Activated T-cell treated with anti-CD3 and anti-CD28 coated beads, Interleukin-2, amount 50 U/mL, for 4 hours (primary cell): Measurements from ENCODE around the gene SNX13. TPM values are rescaled to one million over a fixed set of nuclear protein-coding genes. Genes with fewer than 3 reads are reported as not detected.

ENCODE experiments used
- ATAC-seq, 2 donors: fragments of 200-7000 bp; cut with Tn5 transposase; one replicate each; pipeline ENCODE4 v1.10.0; 2021
- DNase-seq: peaks from one replicate; pipeline ENCODE4 v3.0.0-alpha.2; 2020
- H3K27me3 Mint-ChIP-seq: one replicate; pipeline ENCODE4 v1.8.0; 2021; ENCODE audit warnings: low read depth, mixed read lengths
- H3K36me3 Mint-ChIP-seq: one replicate; pipeline ENCODE4 v1.8.0; 2022; ENCODE audit warnings: mixed read lengths; ENCODE audit not compliant: insufficient read depth
- H3K4me1 Mint-ChIP-seq: one replicate; pipeline ENCODE4 v1.8.0; 2021; ENCODE audit warnings: low read depth, mixed read lengths
- H3K4me3 Mint-ChIP-seq: one replicate; pipeline ENCODE4 v1.8.0; 2021; ENCODE audit warnings: mild to moderate bottlenecking, moderate library complexity, mixed read lengths
- H3K9me3 Mint-ChIP-seq: one replicate; pipeline ENCODE4 v1.8.0; 2021; ENCODE audit warnings: mixed read lengths
- total RNA-seq, 3 donors: library from RNA; stranded (reverse); gene quantifications; one replicate each; pipeline ENCODE4 v1.2.1, GENCODE V29; 2021

SNX13 gene
- total RNA-seq, 3 donors from 2014 or later: 20.8 to 23.7 (median 22.5) TPM

GRCh38 chr7:17936321-17936720 is 4.0 kb downstream of the SNX13 start:
- no peak for ATAC-seq
- H3K36me3 Mint-ChIP-seq: peaks cover 6% of the 10 kb centered on the region
- H3K4me1 Mint-ChIP-seq: peaks cover 69% of the 10 kb centered on the region
- H3K4me3 Mint-ChIP-seq: no peak overlapping the region
- no peaks in the 10 kb centered on the region for H3K9me3 Mint-ChIP-seq
- H3K27me3 Mint-ChIP-seq: no peaks in the 10 kb centered on the region
- DNase-seq: no peak

- no peak overlapping the region for H3K4me3 Mint-ChIP-seq
- no peak for ATAC-seq
Observed at GRCh38 chr7:17934612-17935240, 5.6 kb downstream of the SNX13 start.

GRCh38 chr7:17934094-17934493 is 6.2 kb downstream of the SNX13 start:
- ATAC-seq (peak; percentile 20 to 29), DNase-seq (no peak)
- no peaks in the 10 kb centered on the region for H3K9me3 Mint-ChIP-seq
- H3K27me3 Mint-ChIP-seq: no peaks in the 10 kb centered on the region
- H3K4me3 Mint-ChIP-seq: no peak overlapping the region
- H3K4me1 Mint-ChIP-seq: peaks cover 77% of the 10 kb centered on the region
- peaks cover 5% of the 10 kb centered on the region for H3K36me3 Mint-ChIP-seq

More at GRCh38 chr7:17934612-17935240, 5.6 kb downstream of the SNX13 start:
- DNase-seq: no peak
- Mint-ChIP-seq H3K36me3 (peaks cover 6% of the 10 kb centered on the region), H3K9me3 (no peaks in the 10 kb centered on the region), H3K27me3 (no peaks in the 10 kb centered on the region), H3K4me1 (peaks cover 78% of the 10 kb centered on the region)

GRCh38 chr7:17932770-17933169 is 7.5 kb downstream of the SNX13 start:
- H3K4me1 Mint-ChIP-seq: peaks cover 69% of the 10 kb centered on the region
- no peak overlapping the region for H3K4me3 Mint-ChIP-seq
- DNase-seq: no peak
- no peak for ATAC-seq
- H3K27me3 Mint-ChIP-seq: no peaks in the 10 kb centered on the region
- no peaks in the 10 kb centered on the region for H3K9me3 Mint-ChIP-seq
- H3K36me3 Mint-ChIP-seq: peaks cover 5% of the 10 kb centered on the region

- H3K9me3 Mint-ChIP-seq: no peaks in the 10 kb centered on the region
- H3K4me3 Mint-ChIP-seq: no peak overlapping the region
- peaks cover 71% of the 10 kb centered on the region for H3K4me1 Mint-ChIP-seq
- ATAC-seq (no peak), DNase-seq (no peak)
- H3K36me3 Mint-ChIP-seq: peaks cover 7% of the 10 kb centered on the region
- no peaks in the 10 kb centered on the region for H3K27me3 Mint-ChIP-seq
Observed at GRCh38 chr7:17931069-17931468, 9.2 kb downstream of the SNX13 start.

GRCh38 chr7:17930546-17930945 is 9.7 kb downstream of the SNX13 start:
- ATAC-seq (no peak), DNase-seq (no peak)
- Mint-ChIP-seq H3K36me3 (peaks cover 7% of the 10 kb centered on the region), H3K4me3 (no peak overlapping the region), H3K4me1 (peaks cover 66% of the 10 kb centered on the region), H3K27me3 (no peaks in the 10 kb centered on the region), H3K9me3 (no peaks in the 10 kb centered on the region)

- H3K27me3 Mint-ChIP-seq: no peaks in the 10 kb centered on the region
- no peak overlapping the region for H3K4me3 Mint-ChIP-seq
- H3K4me1 Mint-ChIP-seq: peaks cover 66% of the 10 kb centered on the region
- peak in 1 of 2 donors; percentile 52 for ATAC-seq
- no peak for DNase-seq
- H3K9me3 Mint-ChIP-seq: no peaks in the 10 kb centered on the region
- peaks cover 7% of the 10 kb centered on the region for H3K36me3 Mint-ChIP-seq
Observed at GRCh38 chr7:17929647-17930395, 10.5 kb downstream of the SNX13 start.

GRCh38 chr7:17928055-17928454 is 12.2 kb downstream of the SNX13 start:
- Mint-ChIP-seq H3K4me3 (no peak overlapping the region), H3K27me3 (no peaks in the 10 kb centered on the region), H3K4me1 (peaks cover 61% of the 10 kb centered on the region), H3K9me3 (no peaks in the 10 kb centered on the region), H3K36me3 (peaks cover 8% of the 10 kb centered on the region)
- ATAC-seq (no peak), DNase-seq (no peak)

GRCh38 chr7:17921857-17922416 is 18.4 kb downstream of the SNX13 start:
- ATAC-seq (no peak), DNase-seq (no peak)
- H3K9me3 Mint-ChIP-seq: peaks cover 9% of the 10 kb centered on the region
- no peaks in the 10 kb centered on the region for H3K27me3 Mint-ChIP-seq
- H3K36me3 Mint-ChIP-seq: peaks cover 13% of the 10 kb centered on the region
- H3K4me3 Mint-ChIP-seq: no peak overlapping the region
- H3K4me1 Mint-ChIP-seq: peaks cover 46% of the 10 kb centered on the region

- peaks cover 9% of the 10 kb centered on the region for H3K9me3 Mint-ChIP-seq
- H3K36me3 Mint-ChIP-seq: peaks cover 13% of the 10 kb centered on the region
- peaks cover 40% of the 10 kb centered on the region for H3K4me1 Mint-ChIP-seq
- H3K27me3 Mint-ChIP-seq: no peaks in the 10 kb centered on the region
- H3K4me3 Mint-ChIP-seq: no peak overlapping the region
- no peak for DNase-seq
- no peak for ATAC-seq
Observed at GRCh38 chr7:17917842-17918241, 22.5 kb downstream of the SNX13 start.

GRCh38 chr7:17916786-17917185 is 23.5 kb downstream of the SNX13 start:
- Mint-ChIP-seq H3K27me3 (no peaks in the 10 kb centered on the region), H3K4me1 (peaks cover 35% of the 10 kb centered on the region), H3K36me3 (peaks cover 15% of the 10 kb centered on the region), H3K9me3 (peaks cover 9% of the 10 kb centered on the region), H3K4me3 (no peak overlapping the region)
- ATAC-seq: no peak
- no peak for DNase-seq

- H3K9me3 Mint-ChIP-seq: peaks cover 9% of the 10 kb centered on the region
- peaks cover 15% of the 10 kb centered on the region for H3K36me3 Mint-ChIP-seq
- DNase-seq (no peak), ATAC-seq (no peak)
- peaks cover 26% of the 10 kb centered on the region for H3K4me1 Mint-ChIP-seq
- H3K4me3 Mint-ChIP-seq: no peak overlapping the region
- H3K27me3 Mint-ChIP-seq: no peaks in the 10 kb centered on the region
Observed at GRCh38 chr7:17915796-17916195, 24.5 kb downstream of the SNX13 start.

GRCh38 chr7:17915168-17915567 is 25.1 kb downstream of the SNX13 start:
- Mint-ChIP-seq H3K4me3 (no peak overlapping the region), H3K9me3 (peaks cover 15% of the 10 kb centered on the region), H3K36me3 (peaks cover 22% of the 10 kb centered on the region), H3K4me1 (peaks cover 29% of the 10 kb centered on the region), H3K27me3 (no peaks in the 10 kb centered on the region)
- ATAC-seq: no peak
- DNase-seq: no peak

- Mint-ChIP-seq H3K27me3 (no peaks in the 10 kb centered on the region), H3K4me1 (peaks cover 35% of the 10 kb centered on the region), H3K4me3 (no peak overlapping the region), H3K9me3 (peaks cover 20% of the 10 kb centered on the region), H3K36me3 (peaks cover 20% of the 10 kb centered on the region)
- DNase-seq (no peak), ATAC-seq (no peak)
Observed at GRCh38 chr7:17913250-17913649, 27.0 kb downstream of the SNX13 start.
